K562 (cell line): Measurements from ENCODE around the gene ERCC2. TPM values are rescaled to one million over a fixed set of nuclear protein-coding genes. Genes with fewer than 3 reads are reported as not detected.
A peak's percentile ranks its signal among the peaks of the same experiment; 100 is the strongest.

ENCODE experiments used
- BRCA1 ChIP-seq, 2 experiments: fragments of 450-650 bp in 1 of 2; sonication (generic) in 1 of 2; formaldehyde crosslinking in 1 of 2; IDR thresholded peaks; 2 replicates each; pipeline versions ENCODE4 v1.5.0 to v1.6.1; 2017 to 2020; ENCODE audit warnings: mild to moderate bottlenecking in 1 of 2, missing genetic modification reagents in 1 of 2
- POLR2AphosphoS2 ChIP-seq: IDR thresholded peaks from 2 replicates; pipeline ENCODE4 v1.6.1; 2012; ENCODE audit warnings: low read length, improper control_type of control experiment
- PYGO2 ChIP-seq: fragments of 450-650 bp; IDR thresholded peaks from 2 replicates; pipeline ENCODE4 v1.6.1; 2016; ENCODE audit warnings: mild to moderate bottlenecking, missing genetic modification characterization, moderate library complexity, missing compliant biosample characterization
- RAD21 ChIP-seq, 2 experiments: fragments of 250-450 bp in 1 of 2; fragments of 450-650 bp in 1 of 2; sonication (Bioruptor Pico) in 1 of 2; formaldehyde crosslinking in 1 of 2; IDR thresholded peaks in 1 of 2; conservative IDR thresholded peaks in 1 of 2; 2 replicates each; pipeline versions ENCODE4 v1.4.0 to v1.8.0; 2020 to 2022; ENCODE audit warnings: mild to moderate bottlenecking in 2 of 2, moderate library complexity in 1 of 2
- ZNF764 ChIP-seq: fragments of 250-450 bp; sonication (Bioruptor Pico); IDR thresholded peaks from 2 replicates; pipeline ENCODE4 v1.4.0; 2020; ENCODE audit warnings: low read depth, mild to moderate bottlenecking, moderate library complexity
- polyA plus RNA-seq, 8 experiments: library from polyadenylated mRNA; depleted of rRNA in 4 of 8; stranded (reverse) in 5 of 8; unstranded in 3 of 8; fragments of >200 nt; fragmentation: Nextera tagmentation in 2 of 8; fragmentation: Illumina TruSeq in 1 of 8; extraction: Ambion mirVana in 2 of 8; extraction: Trizol in 1 of 8; gene quantifications; 2 replicates each; pipeline versions ENCODE4 v1.2.1 to v1.2.3, GENCODE V29; 2011 to 2014; ENCODE audit warnings: inconsistent platforms in 1 of 8, missing spikeins in 1 of 8
- total RNA-seq, 7 experiments: library from RNA; depleted of rRNA in 6 of 7; stranded (reverse); fragments of >200 nt in 6 of 7; fragmentation: Illumina TruSeq in 2 of 7; extraction: Trizol in 2 of 7; gene quantifications; 2 replicates each; pipeline versions ENCODE4 v1.2.1 to v1.2.3, GENCODE V29; 2011 to 2021; ENCODE audit warnings: low replicate concordance in 1 of 7
- TF ChIP-seq, protein P1 (sequence below), 2 experiments: fragments of 450-650 bp in 1 of 2; sonication (generic) in 1 of 2; formaldehyde crosslinking in 1 of 2; IDR thresholded peaks; 2 replicates each; pipeline versions ENCODE4 v1.7.1 to v1.9.0; 2016 to 2022; ENCODE audit warnings: inconsistent platforms in 1 of 2, mild to moderate bottlenecking in 1 of 2, missing genetic modification reagents in 1 of 2
- TF ChIP-seq, protein P2 (sequence below), 2 experiments: fragments of 450-650 bp in 1 of 2; IDR thresholded peaks; 2 replicates each; pipeline ENCODE4 v1.6.1; 2011 to 2017; ENCODE audit warnings: low read depth in 2 of 2, antibody characterized with exemption in 1 of 2, borderline replicate concordance in 1 of 2, low read length in 1 of 2, mild to moderate bottlenecking in 1 of 2, mixed read lengths in 1 of 2; ENCODE audit not compliant: control insufficient read depth in 1 of 2
- TF ChIP-seq, protein P3 (sequence below), 2 experiments: IDR thresholded peaks in 1 of 2; conservative IDR thresholded peaks in 1 of 2; 2 replicates each; pipeline ENCODE4 v1.6.1; 2016; ENCODE audit warnings: low read depth in 2 of 2, mild to moderate bottlenecking in 1 of 2, missing compliant biosample characterization in 1 of 2, missing genetic modification characterization in 1 of 2, moderate library complexity in 1 of 2

ERCC2 gene
- total and polyA plus RNA-seq, 9 of the 15 experiments (the other 6 are each of a cell fraction or from before 2014, with no cell fraction given) = 2.2 to 55.9 (median 23.4) TPM

DNA sequence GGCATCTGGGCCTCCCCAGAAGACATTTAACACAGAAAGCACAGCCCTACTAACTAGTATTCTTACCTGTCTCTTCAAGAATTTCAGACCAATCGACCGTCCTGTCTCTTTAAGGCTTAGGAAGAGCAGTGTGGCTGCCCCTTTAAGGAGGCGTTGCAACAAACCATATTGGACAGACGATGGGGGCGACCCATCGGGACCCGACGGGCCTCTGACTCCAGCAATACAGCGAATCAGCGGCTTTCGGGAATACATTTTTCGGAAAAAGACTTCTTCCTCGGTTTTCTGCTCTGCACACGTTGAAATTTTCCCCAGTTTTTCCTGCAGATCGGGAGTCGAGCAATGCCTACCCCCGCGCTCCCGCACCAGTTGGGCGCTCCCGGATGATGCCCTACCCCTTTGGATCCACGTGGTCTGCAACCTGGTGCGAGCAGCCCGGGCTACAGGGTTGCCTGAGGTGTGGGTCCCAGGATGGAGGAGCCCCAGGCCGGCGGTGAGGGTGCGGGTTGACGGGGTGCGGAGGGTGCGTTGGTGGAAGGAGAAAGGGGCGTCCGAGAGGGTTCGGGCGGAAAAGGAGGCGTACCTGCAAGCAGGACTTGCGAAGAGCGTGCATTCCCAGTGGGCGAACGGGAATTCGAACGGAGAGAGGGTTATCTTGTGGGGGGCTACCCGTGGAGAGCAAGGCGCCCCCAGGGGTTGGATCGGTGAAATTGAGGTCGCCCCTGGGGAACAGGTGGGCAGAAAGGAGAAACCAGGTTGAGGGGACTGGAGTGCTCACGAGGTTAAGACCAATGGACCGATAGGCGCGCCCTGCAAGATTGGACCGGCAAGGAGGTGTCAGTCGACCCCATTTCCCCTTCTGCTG, 36.1 kb upstream of the ERCC2 start, which contains the start of gene POLR1G (continued):
- no peak for TF ChIP-seq ZNF764 (CRISPR knock-in tag)
- TF ChIP-seq, protein P1, sequence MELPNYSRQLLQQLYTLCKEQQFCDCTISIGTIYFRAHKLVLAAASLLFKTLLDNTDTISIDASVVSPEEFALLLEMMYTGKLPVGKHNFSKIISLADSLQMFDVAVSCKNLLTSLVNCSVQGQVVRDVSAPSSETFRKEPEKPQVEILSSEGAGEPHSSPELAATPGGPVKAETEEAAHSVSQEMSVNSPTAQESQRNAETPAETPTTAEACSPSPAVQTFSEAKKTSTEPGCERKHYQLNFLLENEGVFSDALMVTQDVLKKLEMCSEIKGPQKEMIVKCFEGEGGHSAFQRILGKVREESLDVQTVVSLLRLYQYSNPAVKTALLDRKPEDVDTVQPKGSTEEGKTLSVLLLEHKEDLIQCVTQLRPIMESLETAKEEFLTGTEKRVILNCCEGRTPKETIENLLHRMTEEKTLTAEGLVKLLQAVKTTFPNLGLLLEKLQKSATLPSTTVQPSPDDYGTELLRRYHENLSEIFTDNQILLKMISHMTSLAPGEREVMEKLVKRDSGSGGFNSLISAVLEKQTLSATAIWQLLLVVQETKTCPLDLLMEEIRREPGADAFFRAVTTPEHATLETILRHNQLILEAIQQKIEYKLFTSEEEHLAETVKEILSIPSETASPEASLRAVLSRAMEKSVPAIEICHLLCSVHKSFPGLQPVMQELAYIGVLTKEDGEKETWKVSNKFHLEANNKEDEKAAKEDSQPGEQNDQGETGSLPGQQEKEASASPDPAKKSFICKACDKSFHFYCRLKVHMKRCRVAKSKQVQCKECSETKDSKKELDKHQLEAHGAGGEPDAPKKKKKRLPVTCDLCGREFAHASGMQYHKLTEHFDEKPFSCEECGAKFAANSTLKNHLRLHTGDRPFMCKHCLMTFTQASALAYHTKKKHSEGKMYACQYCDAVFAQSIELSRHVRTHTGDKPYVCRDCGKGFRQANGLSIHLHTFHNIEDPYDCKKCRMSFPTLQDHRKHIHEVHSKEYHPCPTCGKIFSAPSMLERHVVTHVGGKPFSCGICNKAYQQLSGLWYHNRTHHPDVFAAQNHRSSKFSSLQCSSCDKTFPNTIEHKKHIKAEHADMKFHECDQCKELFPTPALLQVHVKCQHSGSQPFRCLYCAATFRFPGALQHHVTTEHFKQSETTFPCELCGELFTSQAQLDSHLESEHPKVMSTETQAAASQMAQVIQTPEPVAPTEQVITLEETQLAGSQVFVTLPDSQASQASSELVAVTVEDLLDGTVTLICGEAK (IDR thresholded peaks at IDR 0.05) = peak; percentile 69; the same call in 1 of the 2 replicates
- TF ChIP-seq, protein P1 (CRISPR knock-in tag; IDR thresholded peaks at IDR 0.05) = no peak
- no peak for TF ChIP-seq RAD21 (CRISPR knock-in tag; conservative IDR thresholded peaks at IDR 0.05 in 1 of 2, IDR thresholded peaks at IDR 0.05 in 1 of 2)
- TF ChIP-seq, protein P2, sequence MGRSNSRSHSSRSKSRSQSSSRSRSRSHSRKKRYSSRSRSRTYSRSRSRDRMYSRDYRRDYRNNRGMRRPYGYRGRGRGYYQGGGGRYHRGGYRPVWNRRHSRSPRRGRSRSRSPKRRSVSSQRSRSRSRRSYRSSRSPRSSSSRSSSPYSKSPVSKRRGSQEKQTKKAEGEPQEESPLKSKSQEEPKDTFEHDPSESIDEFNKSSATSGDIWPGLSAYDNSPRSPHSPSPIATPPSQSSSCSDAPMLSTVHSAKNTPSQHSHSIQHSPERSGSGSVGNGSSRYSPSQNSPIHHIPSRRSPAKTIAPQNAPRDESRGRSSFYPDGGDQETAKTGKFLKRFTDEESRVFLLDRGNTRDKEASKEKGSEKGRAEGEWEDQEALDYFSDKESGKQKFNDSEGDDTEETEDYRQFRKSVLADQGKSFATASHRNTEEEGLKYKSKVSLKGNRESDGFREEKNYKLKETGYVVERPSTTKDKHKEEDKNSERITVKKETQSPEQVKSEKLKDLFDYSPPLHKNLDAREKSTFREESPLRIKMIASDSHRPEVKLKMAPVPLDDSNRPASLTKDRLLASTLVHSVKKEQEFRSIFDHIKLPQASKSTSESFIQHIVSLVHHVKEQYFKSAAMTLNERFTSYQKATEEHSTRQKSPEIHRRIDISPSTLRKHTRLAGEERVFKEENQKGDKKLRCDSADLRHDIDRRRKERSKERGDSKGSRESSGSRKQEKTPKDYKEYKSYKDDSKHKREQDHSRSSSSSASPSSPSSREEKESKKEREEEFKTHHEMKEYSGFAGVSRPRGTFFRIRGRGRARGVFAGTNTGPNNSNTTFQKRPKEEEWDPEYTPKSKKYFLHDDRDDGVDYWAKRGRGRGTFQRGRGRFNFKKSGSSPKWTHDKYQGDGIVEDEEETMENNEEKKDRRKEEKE (IDR thresholded peaks at IDR 0.05; ENCODE audit: borderline replicate concordance in 1 of 2, control insufficient read depth in 1 of 2, low read depth in 2 of 2, low read length in 1 of 2) = peak in 1 of 2 experiments; percentile 99; a peak in 2 of 4 replicates
- TF ChIP-seq, protein P3, sequence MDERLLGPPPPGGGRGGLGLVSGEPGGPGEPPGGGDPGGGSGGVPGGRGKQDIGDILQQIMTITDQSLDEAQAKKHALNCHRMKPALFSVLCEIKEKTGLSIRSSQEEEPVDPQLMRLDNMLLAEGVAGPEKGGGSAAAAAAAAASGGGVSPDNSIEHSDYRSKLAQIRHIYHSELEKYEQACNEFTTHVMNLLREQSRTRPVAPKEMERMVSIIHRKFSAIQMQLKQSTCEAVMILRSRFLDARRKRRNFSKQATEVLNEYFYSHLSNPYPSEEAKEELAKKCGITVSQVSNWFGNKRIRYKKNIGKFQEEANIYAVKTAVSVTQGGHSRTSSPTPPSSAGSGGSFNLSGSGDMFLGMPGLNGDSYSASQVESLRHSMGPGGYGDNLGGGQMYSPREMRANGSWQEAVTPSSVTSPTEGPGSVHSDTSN (CRISPR knock-in tag; IDR thresholded peaks at IDR 0.05; ENCODE audit: low read depth) = no peak
- TF ChIP-seq, protein P3 (tag; conservative IDR thresholded peaks at IDR 0.05; ENCODE audit: low read depth) = no peak
- TF ChIP-seq PYGO2 = 0 out of 2 replicates have a peak, but pooled peaks have one; percentile 27
- TF ChIP-seq BRCA1 (IDR thresholded peaks at IDR 0.05) = no peak
- no peak for TF ChIP-seq BRCA1 (CRISPR knock-in tag; IDR thresholded peaks at IDR 0.05)
- peak; percentile 44; the same call in 1 of the 2 replicates for TF ChIP-seq POLR2AphosphoS2
